Prostate gland (tissue), 2 donors: ENCODE results near the gene SLK. TPM values are rescaled to one million over a fixed set of nuclear protein-coding genes. Genes with fewer than 3 reads are reported as not detected.
A peak's percentile ranks its signal among the peaks of the same experiment; 100 is the strongest.

Source experiments
- DNase-seq: peaks from one replicate; pipeline ENCODE4 v3.0.0-alpha.2; 2019; ENCODE audit warnings: low spot score
- H3K27ac ChIP-seq, 2 donors: fragments of 200-600 bp; sonication (generic); 2 replicates each; pipeline ENCODE4 v1.5.1; 2017 to 2019
- H3K27me3 ChIP-seq: fragments of 200-600 bp; sonication (generic); replicated peaks from 2 replicates; pipeline ENCODE4 v1.5.1; 2019; ENCODE audit not compliant: insufficient read depth
- H3K36me3 ChIP-seq, 2 donors: fragments of 200-600 bp; sonication (generic); 1 replicate in 1 of 2; 2 replicates in 1 of 2; pipeline versions ENCODE4 v1.5.1 to v1.8.1; 2017 to 2019
- H3K4me1 ChIP-seq: fragments of 200-600 bp; sonication (generic); replicated peaks from 2 replicates; pipeline ENCODE4 v1.5.1; 2019
- H3K4me3 ChIP-seq, 2 donors: fragments of 200-600 bp; sonication (generic); 2 replicates each; pipeline ENCODE4 v1.5.1; 2017 to 2019
- H3K9me3 ChIP-seq: fragments of 200-600 bp; sonication (generic); 2 replicates; pipeline ENCODE4 v1.5.1; 2017
- POLR2A ChIP-seq: fragments of 450-650 bp; IDR thresholded peaks from one replicate; pipeline ENCODE4 v1.6.1; 2016; ENCODE audit warnings: antibody characterized with exemption, mild to moderate bottlenecking
- POLR2AphosphoS5 ChIP-seq: sonication (generic); formaldehyde crosslinking; IDR thresholded peaks from one replicate; pipeline ENCODE4 v1.6.1; 2017; ENCODE audit warnings: antibody characterized with exemption
- WGBS: methylation state at CpG from one replicate; pipeline ENCODE4 v1.1.5; 2018; 5-methylcytosine and 5-hydroxymethylcytosine counted together
- intact Hi-C: fragments of 100-400 bp; cut with DNase I; formaldehyde crosslinking; loops from one replicate; pipeline ENCODE4 v1.14.2; 2022
- total RNA-seq, 2 donors: library from RNA; depleted of rRNA; stranded (reverse); fragments of >200 nt; gene quantifications; one replicate each; pipeline ENCODE4 v1.1.0, GENCODE V29; 2016
- TF ChIP-seq, protein P1 (sequence below), 4 experiments: fragments of 200-600 bp in 2 of 4; fragments of 450-650 bp in 2 of 4; sonication (generic) in 2 of 4; IDR thresholded peaks; 1 replicate in 3 of 4; 2 replicates in 1 of 4; pipeline ENCODE4 v1.5.1; 2016 to 2019; ENCODE audit warnings: antibody characterized with exemption in 4 of 4, mild to moderate bottlenecking in 2 of 4, moderate library complexity in 2 of 4

The SLK gene
- 10 to 100 TPM; 30.7 to 55.8 TPM for total RNA-seq

GRCh38 chr10:103966671-103967447, at the start of gene SLK:
Gene SLK, plus strand, starts transcription at chr10:103967140. Its CDS starts 606 bp downstream, at chr10:103967746.
- under 1% methylated on average over 71 of the region's 92 CpGs for WGBS

DNA sequence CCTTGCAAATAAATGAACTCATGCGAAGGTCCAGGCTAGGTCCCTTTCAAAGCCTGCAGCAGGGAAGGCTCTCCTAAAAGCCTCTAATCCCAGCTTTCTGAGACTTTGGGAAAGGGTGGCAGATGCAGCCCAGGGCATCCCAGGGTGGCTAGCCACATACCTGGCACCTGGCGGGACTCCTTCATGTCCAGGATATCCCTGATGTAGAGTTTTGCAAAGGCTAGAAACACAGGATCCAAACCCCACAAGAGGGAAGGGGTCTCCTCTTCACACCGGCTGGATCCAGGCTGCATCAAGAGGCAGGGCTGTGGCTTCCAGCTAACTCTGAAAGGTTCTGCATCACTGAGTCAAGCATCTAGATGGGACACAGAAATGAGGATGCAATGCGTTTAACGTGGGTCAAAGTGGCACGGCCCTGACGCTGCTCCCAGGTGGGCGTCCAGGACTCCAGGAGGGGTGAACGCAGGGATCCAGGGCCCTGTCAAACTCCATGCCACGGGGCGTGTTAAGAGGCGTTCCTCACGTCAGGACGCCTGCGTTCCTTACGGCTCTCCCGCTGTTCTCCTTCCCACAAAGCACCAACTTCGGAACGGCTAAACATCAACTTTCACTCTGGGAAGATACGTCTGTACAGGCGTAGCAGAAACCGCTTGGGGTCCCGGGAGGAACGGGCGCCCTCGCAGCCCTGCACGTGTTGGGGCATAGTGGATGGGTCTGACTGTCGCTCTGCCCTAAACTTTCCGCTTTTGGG, 49.5 kb upstream of the SLK start:
- TF ChIP-seq POLR2AphosphoS5 (no peak), POLR2A (no peak)
- TF ChIP-seq, protein P1, sequence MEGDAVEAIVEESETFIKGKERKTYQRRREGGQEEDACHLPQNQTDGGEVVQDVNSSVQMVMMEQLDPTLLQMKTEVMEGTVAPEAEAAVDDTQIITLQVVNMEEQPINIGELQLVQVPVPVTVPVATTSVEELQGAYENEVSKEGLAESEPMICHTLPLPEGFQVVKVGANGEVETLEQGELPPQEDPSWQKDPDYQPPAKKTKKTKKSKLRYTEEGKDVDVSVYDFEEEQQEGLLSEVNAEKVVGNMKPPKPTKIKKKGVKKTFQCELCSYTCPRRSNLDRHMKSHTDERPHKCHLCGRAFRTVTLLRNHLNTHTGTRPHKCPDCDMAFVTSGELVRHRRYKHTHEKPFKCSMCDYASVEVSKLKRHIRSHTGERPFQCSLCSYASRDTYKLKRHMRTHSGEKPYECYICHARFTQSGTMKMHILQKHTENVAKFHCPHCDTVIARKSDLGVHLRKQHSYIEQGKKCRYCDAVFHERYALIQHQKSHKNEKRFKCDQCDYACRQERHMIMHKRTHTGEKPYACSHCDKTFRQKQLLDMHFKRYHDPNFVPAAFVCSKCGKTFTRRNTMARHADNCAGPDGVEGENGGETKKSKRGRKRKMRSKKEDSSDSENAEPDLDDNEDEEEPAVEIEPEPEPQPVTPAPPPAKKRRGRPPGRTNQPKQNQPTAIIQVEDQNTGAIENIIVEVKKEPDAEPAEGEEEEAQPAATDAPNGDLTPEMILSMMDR (IDR thresholded peaks at IDR 0.05) = no peak
- WGBS = 2% methylated on average over 29 of the region's 29 CpGs
- Histone ChIP-seq H3K27me3 (no peaks in the 10 kb centered on the region), H3K4me1 (peaks cover 7% of the 10 kb centered on the region), H3K9me3 (no peaks in the 10 kb centered on the region), H3K4me3 (peak overlapping the region; percentile 56 to 63), H3K36me3 (no peaks in the 10 kb centered on the region), H3K27ac (peak overlapping the region; percentile 84 to 94)
- no peak for DNase-seq
- intact Hi-C loops = loop anchor here (1.0 kb wide), 1 partner anchor 50 kb away; the partner anchor contains the start of gene SLK

More at GRCh38 chr10:103966671-103967447, at the start of gene SLK:
- Histone ChIP-seq H3K27me3 (no peaks in the 10 kb centered on the region), H3K36me3 (no peaks in the 10 kb centered on the region), H3K27ac (peak within 1 kb of the TSS; percentile 94 to 95), H3K4me1 (no peaks in the 10 kb centered on the region), H3K4me3 (peak within 1 kb of the TSS; percentile 94 to 95), H3K9me3 (no peaks in the 10 kb centered on the region)
- intact Hi-C loops = loop anchor here (1.0 to 10.0 kb wide), 3 partner anchors 49 to 288 kb away; partner anchors contain the start of genes GSTO1, SFR1 and STN1
- DNase-seq = peak; percentile 76
- TF ChIP-seq, protein P1 (IDR thresholded peaks at IDR 0.05) = peak in 1 of 4 experiments; percentile 18
- TF ChIP-seq POLR2A (peak; percentile 96), POLR2AphosphoS5 (peak; percentile 34)

- H3K4me3 ChIP-seq = peak within 1 kb of the TSS; percentile 56 to 63
- peak; percentile 77 for TF ChIP-seq POLR2AphosphoS5
- TF ChIP-seq POLR2A = peak; percentile 89
- TF ChIP-seq, protein P1 (IDR thresholded peaks at IDR 0.05) = no peak
- H3K27ac ChIP-seq = peak within 1 kb of the TSS; percentile 84 to 94
- H3K4me1 ChIP-seq = peaks cover 7% of the 10 kb centered on the region
- DNase-seq = peak; percentile 97
- intact Hi-C loops = loop anchor here (1.0 kb wide), 1 partner anchor 49 kb away; the partner anchor contains the start of gene SLK
- under 1% methylated on average over 51 of the region's 53 CpGs for WGBS
- H3K36me3 ChIP-seq = no peaks in the 10 kb centered on the region
- no peaks in the 10 kb centered on the region for H3K27me3 ChIP-seq
- H3K9me3 ChIP-seq = no peaks in the 10 kb centered on the region
These were observed 48.7 kb upstream of the SLK start, which contains the start of gene STN1 for GRCh38 chr10:103918053-103918846. Gene STN1, minus strand, starts transcription at chr10:103918184. Its CDS starts 590 bp downstream, at chr10:103917594.

- DNase-seq = no peak
- Histone ChIP-seq H3K9me3 (no peaks in the 10 kb centered on the region), H3K36me3 (no peaks in the 10 kb centered on the region), H3K27ac (no peak overlapping the region), H3K4me3 (no peak overlapping the region), H3K27me3 (no peaks in the 10 kb centered on the region), H3K4me1 (peaks cover 7% of the 10 kb centered on the region)
- TF ChIP-seq POLR2AphosphoS5 (no peak), POLR2A (no peak)
- TF ChIP-seq, protein P1 (IDR thresholded peaks at IDR 0.05) = no peak
- intact Hi-C loops = no loop called here
- 94% methylated on average over 1 of the region's 1 CpG for WGBS
These were observed 47.3 kb upstream of the SLK start for GRCh38 chr10:103919648-103920025.
